GM21528 (cell line): ENCODE results near the gene ID4.

ENCODE experiments used
- ATAC-seq: cut with Tn5 transposase; IDR thresholded peaks from one replicate; pipeline ENCODE4 v1.9.1; 2021; ENCODE audit warnings: mild to moderate bottlenecking, moderate library complexity; ENCODE audit not compliant: unreplicated experiment, low FRiP score

The ID4 gene

DNA sequence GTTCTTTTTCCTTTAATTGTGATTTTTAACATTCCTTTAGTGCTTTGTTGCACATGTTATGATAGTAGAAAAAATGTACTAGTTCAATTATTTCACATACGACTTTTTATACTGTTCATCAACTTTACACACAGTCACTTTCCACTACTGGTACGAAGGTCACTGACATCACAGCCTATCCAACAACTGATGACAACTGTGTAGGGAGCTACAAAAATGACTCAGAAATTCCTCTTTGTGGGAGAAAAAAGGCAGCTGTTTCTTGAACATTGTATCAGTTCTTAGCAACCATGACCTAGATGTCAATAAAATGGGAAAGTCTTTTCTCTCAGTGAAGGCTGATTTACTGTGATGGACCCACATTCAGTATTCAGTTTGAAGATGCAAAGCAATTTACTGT, 7.0 kb upstream of the ID4 start:
- ATAC-seq, result no peak

DNA sequence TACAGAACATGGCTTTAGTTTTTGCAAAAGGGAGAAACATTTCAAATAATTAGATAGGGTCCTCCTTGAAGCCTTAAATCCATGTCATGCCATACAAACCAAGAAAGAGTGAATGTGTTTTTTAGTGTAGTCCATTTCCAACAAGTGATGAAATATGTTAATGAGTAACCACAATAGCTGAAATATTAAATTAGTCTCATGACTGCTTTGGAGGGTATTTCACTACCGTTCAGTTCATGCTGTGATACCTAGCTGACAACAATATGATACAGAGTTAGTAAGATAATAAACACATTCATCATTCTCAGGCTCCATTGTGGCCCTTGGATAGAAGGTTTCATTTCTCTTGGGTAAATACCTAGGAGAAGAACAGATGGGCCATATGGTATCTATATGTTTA, 5.8 kb upstream of the ID4 start:
- no peak for ATAC-seq

DNA sequence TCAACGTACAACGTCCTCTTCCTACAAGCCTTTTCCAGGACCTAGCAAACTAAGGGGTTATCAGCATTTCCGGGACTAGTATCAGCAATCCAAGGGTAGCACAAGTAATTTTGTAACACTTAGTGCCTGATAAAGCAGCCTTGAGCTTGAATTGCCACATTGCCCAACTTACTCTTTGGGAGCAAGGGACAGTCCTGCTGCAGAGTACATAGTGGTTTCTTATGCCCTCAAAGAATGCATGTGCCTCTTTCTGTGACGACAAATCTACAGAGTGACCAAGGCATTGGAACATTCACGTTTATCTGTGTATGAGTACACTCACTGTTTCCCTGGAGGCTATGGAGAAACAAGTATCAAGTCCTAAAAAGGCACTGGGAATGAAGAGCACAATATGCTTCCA, 3.2 kb upstream of the ID4 start:
- no peak for ATAC-seq

DNA sequence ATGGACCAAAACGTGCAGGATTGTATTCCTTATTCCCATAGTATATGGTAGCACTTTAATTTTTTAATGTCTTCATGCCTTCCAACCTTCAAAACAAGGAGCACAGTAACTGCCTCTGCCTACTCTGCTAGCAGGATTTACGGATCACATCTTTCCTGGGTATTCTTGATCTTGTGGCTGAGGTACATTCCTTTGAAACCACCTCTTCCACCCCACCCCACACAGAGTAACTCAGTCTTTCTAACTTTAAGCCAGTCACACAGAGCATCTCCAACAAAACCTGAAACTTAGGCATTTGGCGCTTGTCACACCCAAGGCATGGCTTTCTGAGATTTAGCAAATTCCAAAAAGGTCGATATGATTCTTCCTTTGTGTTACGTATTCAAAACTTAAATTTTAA, 2.3 kb upstream of the ID4 start:
- ATAC-seq, result no peak

DNA sequence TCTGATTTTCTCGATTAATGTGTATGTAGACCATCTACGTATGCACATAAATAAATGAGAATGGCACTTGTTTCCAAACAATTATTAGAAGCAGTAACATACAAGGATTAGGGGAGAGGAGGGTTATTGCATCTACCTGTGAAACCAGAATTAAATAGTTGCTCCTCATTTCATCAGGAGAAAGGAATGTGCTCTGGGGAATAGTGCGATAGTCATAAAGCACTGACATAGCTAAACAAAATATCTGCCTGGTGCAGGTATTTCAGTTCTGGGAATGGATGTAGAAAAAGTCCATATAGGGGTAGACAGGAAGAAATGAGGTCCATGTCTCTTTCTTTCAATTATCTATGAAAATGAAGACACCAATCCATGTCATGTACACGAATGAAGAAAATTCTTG, 1.6 kb upstream of the ID4 start:
- no peak for ATAC-seq

DNA sequence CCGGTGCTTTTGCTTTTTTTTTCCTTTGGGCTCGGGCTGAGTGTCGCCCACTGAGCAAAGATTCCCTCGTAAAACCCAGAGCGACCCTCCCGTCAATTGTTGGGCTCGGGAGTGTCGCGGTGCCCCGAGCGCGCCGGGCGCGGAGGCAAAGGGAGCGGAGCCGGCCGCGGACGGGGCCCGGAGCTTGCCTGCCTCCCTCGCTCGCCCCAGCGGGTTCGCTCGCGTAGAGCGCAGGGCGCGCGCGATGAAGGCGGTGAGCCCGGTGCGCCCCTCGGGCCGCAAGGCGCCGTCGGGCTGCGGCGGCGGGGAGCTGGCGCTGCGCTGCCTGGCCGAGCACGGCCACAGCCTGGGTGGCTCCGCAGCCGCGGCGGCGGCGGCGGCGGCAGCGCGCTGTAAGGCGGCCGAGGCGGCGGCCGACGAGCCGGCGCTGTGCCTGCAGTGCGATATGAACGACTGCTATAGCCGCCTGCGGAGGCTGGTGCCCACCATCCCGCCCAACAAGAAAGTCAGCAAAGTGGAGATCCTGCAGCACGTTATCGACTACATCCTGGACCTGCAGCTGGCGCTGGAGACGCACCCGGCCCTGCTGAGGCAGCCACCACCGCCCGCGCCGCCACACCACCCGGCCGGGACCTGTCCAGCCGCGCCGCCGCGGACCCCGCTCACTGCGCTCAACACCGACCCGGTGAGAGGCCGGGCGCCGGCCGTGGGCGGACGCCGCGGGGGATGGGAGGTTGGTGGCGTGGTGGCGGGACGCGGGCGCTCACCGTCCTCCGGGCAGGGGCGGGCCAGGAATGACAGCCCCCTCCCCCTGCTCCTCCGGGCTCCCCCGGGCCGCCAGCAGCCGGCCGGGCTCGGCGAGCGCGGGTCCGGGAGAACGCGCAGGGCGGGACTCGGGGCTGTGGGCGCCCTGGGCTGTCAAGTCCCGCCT, 606 bp downstream of the ID4 start:
- no peak for ATAC-seq

DNA sequence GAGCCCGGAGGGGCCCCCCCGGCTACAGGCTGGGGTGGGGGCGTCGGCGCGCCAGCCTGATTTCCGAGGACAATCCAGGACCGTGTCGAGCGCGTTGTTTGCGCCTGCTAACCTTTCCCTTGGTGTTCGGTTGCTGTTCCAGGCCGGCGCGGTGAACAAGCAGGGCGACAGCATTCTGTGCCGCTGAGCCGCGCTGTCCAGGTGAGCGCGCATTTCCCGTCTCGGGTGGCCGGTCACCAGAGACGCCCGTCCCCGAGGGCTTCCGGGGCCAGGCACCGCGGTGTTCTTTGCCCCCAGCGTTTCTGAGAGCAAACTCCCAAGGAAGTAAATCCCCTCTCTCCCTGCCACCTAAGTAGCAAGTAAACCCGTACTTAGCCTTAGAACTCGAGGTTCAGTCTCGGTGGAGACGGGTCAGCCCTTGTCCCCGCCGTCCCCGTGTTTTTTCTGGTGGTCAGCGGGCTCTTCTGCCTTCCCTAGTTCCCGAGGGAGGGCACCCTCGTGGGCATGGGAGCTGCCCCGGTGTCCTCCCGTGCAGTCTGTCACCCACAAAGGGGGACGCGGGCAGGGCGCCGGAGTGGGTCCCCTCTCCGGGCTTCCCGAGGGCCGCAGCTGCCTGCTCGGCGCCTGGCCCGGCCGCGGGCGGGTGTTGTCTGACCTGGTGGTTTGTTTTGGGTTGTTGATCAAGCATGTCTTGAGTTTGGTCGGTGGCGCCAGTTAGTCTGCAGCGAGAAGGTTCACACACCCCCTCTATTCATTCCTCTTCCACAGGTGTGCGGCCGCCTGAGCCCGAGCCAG, 1.5 kb downstream of the ID4 start:
- ATAC-seq, result no peak

DNA sequence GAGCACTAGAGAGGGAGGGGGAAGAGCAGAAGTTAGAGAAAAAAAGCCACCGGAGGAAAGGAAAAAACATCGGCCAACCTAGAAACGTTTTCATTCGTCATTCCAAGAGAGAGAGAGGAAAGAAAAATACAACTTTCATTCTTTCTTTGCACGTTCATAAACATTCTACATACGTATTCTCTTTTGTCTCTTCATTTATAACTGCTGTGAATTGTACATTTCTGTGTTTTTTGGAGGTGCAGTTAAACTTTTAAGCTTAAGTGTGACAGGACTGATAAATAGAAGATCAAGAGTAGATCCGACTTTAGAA, 2.0 kb downstream of the ID4 start:
- ATAC-seq, result no peak

DNA sequence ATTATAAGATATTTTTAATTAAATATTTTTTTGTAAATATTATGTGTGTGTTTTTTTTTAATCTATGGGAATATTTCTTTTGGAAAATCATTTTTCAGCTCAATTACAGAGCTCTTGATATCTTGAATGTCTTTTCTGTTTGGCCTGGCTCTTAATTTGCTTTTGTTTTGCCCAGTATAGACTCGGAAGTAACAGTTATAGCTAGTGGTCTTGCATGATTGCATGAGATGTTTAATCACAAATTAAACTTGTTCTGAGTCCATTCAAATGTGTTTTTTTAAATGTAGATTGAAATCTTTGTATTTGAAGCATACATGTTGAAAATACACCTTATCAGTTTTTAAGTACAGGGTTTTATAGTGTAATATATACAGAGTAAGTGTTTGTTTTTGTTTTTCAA, 2.6 kb downstream of the ID4 start:
- ATAC-seq, result no peak

DNA sequence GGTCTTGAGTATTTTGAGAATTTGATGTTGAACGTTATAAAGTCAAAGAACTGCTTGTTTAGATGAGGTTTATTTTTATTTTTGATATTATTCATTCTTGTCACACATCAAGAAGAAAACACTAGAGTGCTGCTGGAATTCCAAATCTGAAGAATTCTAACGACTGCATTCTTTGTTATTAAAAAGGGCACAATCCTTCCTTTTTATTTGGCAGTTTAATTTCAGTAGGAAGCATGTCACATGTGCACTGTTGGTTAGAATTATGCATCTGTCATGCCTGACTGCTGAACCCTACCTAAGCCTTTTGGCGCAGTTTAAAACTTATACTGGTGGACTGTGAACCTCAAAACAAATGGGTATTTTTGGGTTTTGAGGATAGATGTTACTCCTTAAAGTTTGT, 4.0 kb downstream of the ID4 start:
- no peak for ATAC-seq

DNA sequence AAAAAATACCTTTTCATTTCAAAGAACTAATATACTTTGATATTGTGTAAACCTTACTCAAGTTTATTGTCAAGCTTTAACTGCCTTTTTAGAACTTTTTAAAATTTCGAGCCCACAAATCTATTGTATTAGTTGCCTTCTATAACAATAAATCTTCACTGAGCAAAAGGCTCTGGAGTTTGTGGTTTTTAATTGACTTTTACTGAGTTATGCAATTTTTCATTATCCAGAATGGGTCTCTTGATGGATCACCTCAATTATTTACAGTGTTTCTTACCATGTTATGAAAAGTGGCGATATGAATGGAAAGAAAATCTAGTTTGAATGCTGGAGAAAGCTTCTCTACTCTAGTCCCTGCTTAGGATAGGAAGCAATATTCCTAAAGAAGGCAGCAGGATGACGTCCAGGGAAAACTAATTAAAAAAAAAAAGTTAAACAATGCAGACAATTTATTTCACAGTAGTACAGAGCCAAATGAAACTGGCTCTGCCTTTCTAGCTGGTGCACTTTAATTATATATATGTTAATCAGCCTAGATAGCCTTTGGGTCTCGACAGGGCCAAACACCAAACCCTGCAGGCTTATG, 5.0 kb downstream of the ID4 start:
- ATAC-seq, result no peak

DNA sequence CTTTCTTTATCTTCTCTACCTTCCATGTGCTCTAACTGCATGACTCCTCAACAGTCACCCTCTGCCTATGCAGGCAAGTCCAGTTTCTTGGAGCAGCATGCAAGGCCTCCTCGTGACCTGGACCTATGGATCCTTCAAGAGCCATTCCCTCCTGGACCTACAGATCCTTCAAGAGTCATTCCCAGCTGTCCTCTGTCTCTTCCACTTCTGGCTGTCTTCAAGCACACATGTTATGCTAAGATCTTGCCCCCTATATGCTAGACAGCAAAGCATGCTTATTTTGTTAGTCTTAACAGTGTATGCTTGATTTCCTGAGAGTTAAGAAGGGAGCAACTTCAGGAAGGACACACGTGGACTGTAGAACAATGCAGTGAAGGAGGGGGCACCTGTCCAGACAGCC, 7.5 kb downstream of the ID4 start:
- no peak for ATAC-seq

DNA sequence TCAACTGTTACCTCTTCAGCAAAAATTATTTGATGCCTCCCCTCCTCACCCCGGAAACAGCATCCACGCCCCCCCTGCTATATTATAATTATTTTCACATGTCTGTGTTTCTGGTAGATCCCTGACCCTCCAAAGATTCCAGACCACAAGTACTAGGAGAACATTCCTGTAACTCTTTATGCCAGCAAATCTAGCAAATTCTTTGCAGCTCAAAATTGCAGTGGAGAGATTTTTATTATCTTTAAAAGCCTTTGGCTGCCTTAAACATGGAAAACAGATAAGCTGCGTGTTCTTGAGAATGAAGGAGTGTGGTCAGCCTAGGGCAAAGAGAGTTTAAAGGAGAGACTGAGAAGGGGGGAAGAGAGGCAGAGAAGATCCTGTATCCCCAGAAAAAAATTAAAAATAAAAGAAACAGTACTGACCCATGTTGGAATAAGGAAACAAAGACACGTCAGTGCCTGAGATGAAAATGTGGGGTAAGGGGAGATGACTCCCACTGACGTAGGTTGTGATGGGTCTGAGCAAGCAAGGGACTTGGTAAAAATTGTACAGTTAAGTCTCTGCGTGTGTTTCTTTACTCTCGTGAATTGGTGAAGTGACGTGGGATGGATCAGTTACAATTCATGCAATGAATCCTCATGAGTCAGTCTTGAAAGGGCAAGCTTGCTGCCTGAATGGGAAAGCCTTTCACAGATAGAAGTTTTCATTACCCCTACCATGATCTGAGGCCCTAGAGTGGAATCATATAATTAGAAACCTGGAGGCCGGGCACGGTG, 8.3 kb downstream of the ID4 start:
- ATAC-seq, result no peak

DNA sequence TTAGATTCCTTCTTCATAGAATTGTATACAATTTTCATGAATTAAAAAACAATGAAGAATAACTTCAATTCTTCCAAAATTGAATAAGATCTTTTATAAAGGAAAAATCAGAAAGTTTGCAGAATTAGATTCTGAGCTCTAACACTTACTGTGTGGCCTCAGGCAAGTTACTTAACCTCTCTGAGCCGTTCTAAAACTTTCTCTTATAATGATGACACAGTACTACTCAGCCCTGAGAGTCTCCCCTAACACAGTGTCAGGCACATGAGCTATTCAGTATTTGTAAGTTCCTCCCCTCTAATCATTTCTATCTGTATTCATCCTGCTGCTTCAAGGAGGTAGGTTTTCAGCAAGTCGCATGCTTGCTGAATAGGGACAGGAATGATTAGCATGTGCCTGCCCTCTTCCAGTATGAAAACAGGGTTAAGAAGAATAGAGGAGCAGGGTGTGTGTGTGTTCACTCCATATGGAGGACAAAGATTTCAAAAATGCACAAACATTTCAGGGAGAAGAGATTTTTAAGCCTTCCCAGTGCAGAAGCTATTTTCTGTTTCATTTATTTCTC, 11.4 kb downstream of the ID4 start:
- ATAC-seq, result no peak

DNA sequence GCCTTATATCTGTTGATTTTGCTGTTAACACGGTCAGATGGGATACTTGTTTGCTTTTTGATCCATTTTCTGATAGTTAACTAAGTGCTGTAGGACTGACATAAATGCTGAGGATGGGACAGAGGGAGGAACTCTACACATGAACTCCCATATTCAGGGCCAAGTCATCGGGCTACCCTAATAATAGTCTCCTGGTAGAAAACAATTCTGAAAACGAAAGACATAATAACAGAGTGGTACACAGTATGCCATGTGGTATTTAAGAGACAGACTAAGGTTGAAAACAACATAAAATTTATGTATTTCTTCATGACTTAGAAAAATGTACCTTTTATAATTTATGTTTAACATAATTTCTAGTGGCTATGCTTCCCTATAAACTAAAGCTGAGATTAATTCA, 12.0 kb downstream of the ID4 start:
- no peak for ATAC-seq

DNA sequence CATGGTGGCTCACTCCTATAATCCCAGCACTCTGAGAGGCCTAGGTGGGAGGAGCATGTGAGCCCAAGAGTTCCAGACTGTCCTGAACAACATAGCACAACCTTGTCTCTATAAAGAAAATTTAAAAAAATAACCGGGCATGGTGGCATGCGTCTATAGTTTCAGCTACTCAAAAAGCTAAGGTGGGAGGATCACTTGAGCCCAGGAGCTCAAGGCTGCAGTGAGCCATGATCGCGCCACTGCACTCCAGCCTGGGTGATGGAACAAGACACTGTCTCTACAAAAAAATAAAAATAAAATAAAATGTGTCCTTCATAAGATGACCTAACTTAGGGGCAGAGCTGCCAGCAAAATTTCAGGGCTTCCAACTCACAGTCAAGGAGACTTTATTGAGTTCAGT, 12.6 kb downstream of the ID4 start:
- no peak for ATAC-seq

DNA sequence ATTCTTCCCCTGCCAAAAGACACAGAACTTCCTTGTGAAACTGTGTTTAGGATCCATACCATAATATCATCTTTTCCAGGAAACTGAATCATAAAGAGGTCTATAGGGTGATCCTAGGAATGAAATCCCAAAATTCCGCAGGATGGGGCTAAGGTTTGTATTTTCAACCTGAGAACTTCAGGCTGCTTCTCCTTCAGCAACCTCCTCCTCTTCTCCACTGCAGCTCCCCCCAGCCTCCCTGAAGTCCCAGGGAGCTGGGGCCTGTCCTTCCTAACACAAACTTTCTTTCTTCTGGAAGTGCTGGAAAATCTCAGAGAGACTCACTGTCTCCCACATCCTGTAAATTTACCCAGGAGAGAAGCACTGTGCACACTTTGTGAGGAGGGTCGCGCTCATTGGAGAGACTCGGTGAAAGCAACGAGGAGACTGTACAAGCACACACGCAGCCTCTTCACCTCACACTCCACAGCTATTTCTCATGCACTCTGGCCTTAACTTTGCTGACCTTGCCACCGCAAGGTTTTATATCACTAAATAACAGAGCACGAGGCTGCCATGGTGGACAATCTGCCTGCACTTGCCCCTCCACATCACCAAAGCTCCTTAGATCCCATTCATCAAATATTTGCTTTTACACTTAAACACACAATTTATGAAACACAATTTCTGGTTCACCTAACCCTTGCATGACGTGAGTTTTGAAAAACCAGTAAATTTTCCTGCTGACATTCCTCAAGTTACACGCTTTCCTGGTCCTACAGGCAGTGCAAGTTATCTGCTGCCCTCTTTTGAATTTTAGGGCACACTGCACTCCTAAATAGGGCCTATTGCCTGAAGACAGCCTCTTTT, 14.3 kb downstream of the ID4 start:
- ATAC-seq, result no peak

DNA sequence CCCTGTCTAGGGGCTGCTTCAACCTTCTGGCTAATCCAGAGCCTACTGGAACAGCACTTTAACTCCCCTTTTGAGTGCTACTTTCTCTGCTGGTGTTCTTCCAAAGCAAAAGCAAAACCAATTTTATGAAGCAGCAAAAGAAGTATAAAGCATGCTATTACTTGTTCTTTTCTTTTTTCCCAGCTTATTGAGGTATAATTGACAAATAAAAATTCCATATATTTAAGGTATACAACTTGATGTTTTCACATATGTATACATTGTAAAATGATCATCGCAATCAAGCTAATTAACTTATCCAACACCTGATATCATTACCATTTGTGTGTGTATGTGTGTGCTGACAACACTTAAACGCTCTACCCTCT, 14.9 kb downstream of the ID4 start:
- no peak for ATAC-seq

DNA sequence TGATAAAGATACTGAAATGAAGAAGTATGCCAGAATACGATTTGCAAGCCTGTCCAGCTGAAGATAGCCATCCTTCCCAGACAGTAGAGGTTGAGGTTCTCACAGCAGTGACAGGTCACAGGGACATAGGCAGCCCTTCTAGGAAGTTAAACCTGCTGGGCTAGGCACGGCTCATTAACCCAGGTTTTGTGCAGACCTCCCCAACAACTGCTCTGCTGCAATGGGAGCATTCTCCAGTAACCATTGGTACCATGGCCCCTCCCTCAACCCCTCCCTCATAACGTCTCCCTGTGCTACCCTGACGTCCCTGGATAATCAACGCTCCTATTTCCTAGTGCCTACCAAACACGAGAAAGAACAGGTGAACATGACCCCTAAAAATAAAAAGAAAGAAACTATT, 15.8 kb downstream of the ID4 start:
- ATAC-seq, result no peak
